Measurements from ENCODE around the gene MPIG6B. TPM values are rescaled to one million over a fixed set of nuclear protein-coding genes. Genes with fewer than 3 reads are reported as not detected.

The MPIG6B gene
- polyA plus RNA-seq, 1 donor (not counting 4 experiments of a cell fraction or from before 2014, with no cell fraction given) = 0.10 TPM

GRCh38 chr6:31676904-31677303, 46.3 kb upstream of the MPIG6B start:
- TF ChIP-seq EZH2 (IDR thresholded peaks at IDR 0.05; ENCODE audit: low read length) = no peak
- TF ChIP-seq CTCF (optimal IDR thresholded peaks at IDR 0.05 in 1 of 3, IDR thresholded peaks at IDR 0.05 in 1 of 3, conservative IDR thresholded peaks at IDR 0.05 in 1 of 3; ENCODE audit: extremely low read depth in 1 of 3, insufficient read depth in 2 of 3, low read length in 3 of 3) = no peak
- H3K79me2 ChIP-seq (ENCODE audit: control insufficient read depth, insufficient read depth, low read length) = no peaks in the 10 kb centered on the region
- no peaks in the 10 kb centered on the region for H4K20me1 ChIP-seq (ENCODE audit: control insufficient read depth, extremely low read depth, insufficient read depth, low read length)
- H3K27me3 ChIP-seq (ENCODE audit: control insufficient read depth, extremely low read depth, insufficient read depth, low read length) = no peaks in the 10 kb centered on the region
- H3K9ac ChIP-seq (ENCODE audit: control insufficient read depth, extremely low read depth, insufficient read depth, low read length) = no peak overlapping the region
- FAIRE-seq = no peak
- H3K9me1 ChIP-seq (ENCODE audit: control insufficient read depth, extremely low read depth, insufficient read depth, low read length) = no peaks in the 10 kb centered on the region
- H3K4me3 ChIP-seq (ENCODE audit: control insufficient read depth in 2 of 3, extremely low read depth in 1 of 3, insufficient read depth in 2 of 3, low read depth in 1 of 3, low read length in 3 of 3) = no peak overlapping the region
- no peak overlapping the region for H3K27ac ChIP-seq (ENCODE audit: control insufficient read depth, insufficient read depth, low read length)
- no peak overlapping the region for H3K4me2 ChIP-seq (ENCODE audit: control insufficient read depth, extremely low read depth, insufficient read depth, low read depth, low read length)
- H3K9me3 ChIP-seq (ENCODE audit: control insufficient read depth, low read depth, low read length) = no peaks in the 10 kb centered on the region
- dilution Hi-C loops (cut with MboI; ENCODE audit: extremely low pct_ligation_motif_present, low sequenced_read_pairs) = no loop called here
- H2AFZ ChIP-seq (ENCODE audit: control insufficient read depth, low read length) = no peak overlapping the region
- no peak for DNase-seq (ENCODE audit: low read depth, low spot score)
- peaks cover 11% of the 10 kb centered on the region for H3K4me1 ChIP-seq (ENCODE audit: control insufficient read depth, extremely low read depth, insufficient read depth, low read length)
- peaks cover 2 to 6% of the 10 kb centered on the region in 2 experiments for H3K36me3 ChIP-seq (ENCODE audit: control insufficient read depth in 2 of 2, extremely low read depth in 1 of 2, insufficient read depth in 2 of 2, low read length in 2 of 2)

GRCh38 chr6:31677955-31678354, 45.2 kb upstream of the MPIG6B start:
- H2AFZ ChIP-seq (ENCODE audit: control insufficient read depth, low read length) = no peak overlapping the region
- FAIRE-seq = no peak
- H3K9ac ChIP-seq (ENCODE audit: control insufficient read depth, extremely low read depth, insufficient read depth, low read length) = no peak overlapping the region
- no peak for DNase-seq (ENCODE audit: low read depth, low spot score)
- dilution Hi-C loops (cut with MboI; ENCODE audit: extremely low pct_ligation_motif_present, low sequenced_read_pairs) = no loop called here
- peaks cover 11% of the 10 kb centered on the region for H3K4me1 ChIP-seq (ENCODE audit: control insufficient read depth, extremely low read depth, insufficient read depth, low read length)
- H3K9me1 ChIP-seq (ENCODE audit: control insufficient read depth, extremely low read depth, insufficient read depth, low read length) = no peaks in the 10 kb centered on the region
- no peaks in the 10 kb centered on the region for H3K79me2 ChIP-seq (ENCODE audit: control insufficient read depth, insufficient read depth, low read length)
- H3K4me2 ChIP-seq (ENCODE audit: control insufficient read depth, extremely low read depth, insufficient read depth, low read depth, low read length) = no peak overlapping the region
- no peaks in the 10 kb centered on the region for H3K9me3 ChIP-seq (ENCODE audit: control insufficient read depth, low read depth, low read length)
- no peaks in the 10 kb centered on the region for H3K27me3 ChIP-seq (ENCODE audit: control insufficient read depth, extremely low read depth, insufficient read depth, low read length)
- H3K27ac ChIP-seq (ENCODE audit: control insufficient read depth, insufficient read depth, low read length) = no peak overlapping the region
- no peak overlapping the region for H3K4me3 ChIP-seq (ENCODE audit: control insufficient read depth in 2 of 3, extremely low read depth in 1 of 3, insufficient read depth in 2 of 3, low read depth in 1 of 3, low read length in 3 of 3)
- TF ChIP-seq EZH2 (IDR thresholded peaks at IDR 0.05; ENCODE audit: low read length) (no peak), CTCF (optimal IDR thresholded peaks at IDR 0.05 in 1 of 3, IDR thresholded peaks at IDR 0.05 in 1 of 3, conservative IDR thresholded peaks at IDR 0.05 in 1 of 3; ENCODE audit: extremely low read depth in 1 of 3, insufficient read depth in 2 of 3, low read length in 3 of 3) (no peak)
- H3K36me3 ChIP-seq (ENCODE audit: control insufficient read depth in 2 of 2, extremely low read depth in 1 of 2, insufficient read depth in 2 of 2, low read length in 2 of 2) = peaks cover 0 to 1% of the 10 kb centered on the region in 2 experiments
- no peaks in the 10 kb centered on the region for H4K20me1 ChIP-seq (ENCODE audit: control insufficient read depth, extremely low read depth, insufficient read depth, low read length)

Data from keratinocyte (primary cell).